Measurements from ENCODE around the gene CACNA2D4.

GRCh38 chr12:1939801-1940607, 21.6 kb upstream of the CACNA2D4 start:
- peak; percentile 91 to 98 for TF ChIP-seq CTCF (IDR thresholded peaks at IDR 0.05; ENCODE audit: extremely low read depth in 1 of 2, insufficient read depth in 1 of 2, low read depth in 1 of 2, low read length in 2 of 2)
- TF ChIP-seq POLR2A (IDR thresholded peaks at IDR 0.05; ENCODE audit: low read depth, low read length) = no peak
- no peak for TF ChIP-seq EZH2 (IDR thresholded peaks at IDR 0.05; ENCODE audit: borderline replicate concordance, low read depth, low read length, severe bottlenecking)
- no peak for TF ChIP-seq POLR2AphosphoS5 (IDR thresholded peaks at IDR 0.05; ENCODE audit: insufficient read depth, low read depth, low read length)

All from endothelial cell of umbilical vein (primary cell).